PC-9 (cell line): ENCODE results near the gene PROM1. TPM values are rescaled to one million over a fixed set of nuclear protein-coding genes. Genes with fewer than 3 reads are reported as not detected.

Experiments
- BruUV-seq: library from RNA; stranded (reverse); fragments of 400-500 nt; replicated peaks from 2 replicates; lab custom pipeline; 2021; lab: Mats Ljungman, UMichigan
- CTCF ChIA-PET: fragments of 300-600 bp; sonication (Branson Sonifier 250); formaldehyde crosslinking; loops from one replicate; lab custom pipeline; 2022; ENCODE audit warnings: antibody characterized with exemption; lab: Charles Lee
- POLR2A ChIA-PET: fragments of 300-600 bp; sonication (Branson Sonifier 250); formaldehyde crosslinking; loops from one replicate; lab custom pipeline; 2022; ENCODE audit warnings: antibody characterized with exemption; ENCODE audit not compliant: unreplicated experiment; lab: Charles Lee
- DNase-seq, 2 experiments: peaks; one replicate each; pipeline versions ENCODE4 v3.0.0 to v3.0.0-alpha.2; 2015 to 2022; ENCODE audit warnings: mixed read lengths in 1 of 2
- H2AFZ ChIP-seq: fragments of 200-600 bp; sonication (generic); 2 replicates; pipeline ENCODE4 v1.8.1; 2017; ENCODE audit warnings: antibody characterized with exemption
- H3F3A ChIP-seq: fragments of 200-600 bp; sonication (generic); 2 replicates; pipeline ENCODE4 v1.8.1; 2017; ENCODE audit warnings: antibody characterized with exemption, mild to moderate bottlenecking, low read depth; ENCODE audit not compliant: insufficient read depth
- H3K27ac ChIP-seq: fragments of 200-600 bp; sonication (generic); 2 replicates; pipeline ENCODE4 v1.6.1; 2016; ENCODE audit warnings: mixed run types
- H3K27me3 ChIP-seq: fragments of 200-600 bp; sonication (generic); 2 replicates; pipeline ENCODE4 v1.6.1; 2016; ENCODE audit warnings: low read depth, mixed run types; ENCODE audit not compliant: insufficient read depth
- H3K36me3 ChIP-seq: fragments of 200-600 bp; sonication (generic); 2 replicates; pipeline ENCODE4 v1.6.1; 2016; ENCODE audit warnings: low read depth, mixed run types
- H3K4me1 ChIP-seq: fragments of 200-600 bp; sonication (generic); replicated peaks from 2 replicates; pipeline ENCODE4 v1.6.1; 2016; ENCODE audit warnings: mixed run types; ENCODE audit not compliant: insufficient read depth
- H3K4me2 ChIP-seq: fragments of 200-600 bp; sonication (generic); 2 replicates; pipeline ENCODE4 v1.6.1; 2017; ENCODE audit warnings: mixed run types
- H3K4me3 ChIP-seq: fragments of 200-600 bp; sonication (generic); 2 replicates; pipeline ENCODE4 v1.6.1; 2016; ENCODE audit warnings: mixed run types
- H3K79me2 ChIP-seq: fragments of 200-600 bp; sonication (generic); 2 replicates; pipeline ENCODE4 v1.6.1; 2017; ENCODE audit warnings: low read depth, mixed run types
- H3K9me2 ChIP-seq: fragments of 200-600 bp; sonication (generic); 2 replicates; pipeline ENCODE4 v1.8.1; 2017; ENCODE audit warnings: mild to moderate bottlenecking; ENCODE audit not compliant: insufficient read depth
- H3K9me3 ChIP-seq: fragments of 200-600 bp; sonication (generic); 2 replicates; pipeline ENCODE4 v1.8.1; 2016; ENCODE audit warnings: low read depth; ENCODE audit not compliant: insufficient read depth
- H4K20me1 ChIP-seq: fragments of 200-600 bp; sonication (generic); 2 replicates; pipeline ENCODE4 v1.8.1; 2017; ENCODE audit not compliant: insufficient read depth
- EZH2 ChIP-seq: fragments of 200-600 bp; sonication (generic); IDR thresholded peaks from 2 replicates; pipeline ENCODE4 v1.8.0; 2017; ENCODE audit warnings: antibody characterized with exemption, low read depth
- intact Hi-C: fragments of 100-400 bp; cut with micrococcal nuclease; formaldehyde crosslinking; loops from one replicate; pipeline ENCODE4 v1.10.0; 2022; ENCODE audit not compliant: unreplicated experiment
- total RNA-seq: library from RNA; stranded (reverse); gene quantifications from 2 replicates; pipeline ENCODE4 v1.2.3, GENCODE V29; 2021
- TF ChIP-seq, protein P1 (sequence below): fragments of 200-600 bp; sonication (generic); conservative IDR thresholded peaks from 2 replicates; pipeline ENCODE4 v1.6.1; 2017; ENCODE audit warnings: mixed run types, antibody characterized with exemption, mild to moderate bottlenecking, moderate library complexity

PROM1 gene
- total RNA-seq, 1 experiment from 2014 or later: not detected

DNA sequence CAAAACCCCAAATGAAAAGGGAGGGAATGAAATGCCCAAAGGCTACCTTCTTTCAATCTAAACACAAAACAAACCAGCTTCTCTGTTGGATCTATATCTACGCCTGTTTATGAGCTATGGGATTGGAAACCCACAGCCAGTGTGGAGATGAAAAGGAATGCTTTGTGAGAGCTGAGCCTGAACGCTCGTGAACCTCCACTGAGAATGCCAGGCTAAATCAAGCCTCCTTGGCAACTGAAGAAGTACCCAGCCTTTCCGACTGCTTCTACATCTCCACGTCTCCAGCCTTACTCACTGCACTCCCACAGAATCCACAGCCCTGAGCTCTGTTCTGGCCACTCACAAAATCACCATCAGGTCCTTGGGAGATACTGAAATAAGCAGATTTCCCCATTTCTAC is 31.8 kb downstream of the PROM1 start:
- CTCF ChIA-PET: no interaction called here
- POLR2A ChIA-PET: no interaction called here
- BruUV-seq: no TSS peak
- TF ChIP-seq, protein P1, sequence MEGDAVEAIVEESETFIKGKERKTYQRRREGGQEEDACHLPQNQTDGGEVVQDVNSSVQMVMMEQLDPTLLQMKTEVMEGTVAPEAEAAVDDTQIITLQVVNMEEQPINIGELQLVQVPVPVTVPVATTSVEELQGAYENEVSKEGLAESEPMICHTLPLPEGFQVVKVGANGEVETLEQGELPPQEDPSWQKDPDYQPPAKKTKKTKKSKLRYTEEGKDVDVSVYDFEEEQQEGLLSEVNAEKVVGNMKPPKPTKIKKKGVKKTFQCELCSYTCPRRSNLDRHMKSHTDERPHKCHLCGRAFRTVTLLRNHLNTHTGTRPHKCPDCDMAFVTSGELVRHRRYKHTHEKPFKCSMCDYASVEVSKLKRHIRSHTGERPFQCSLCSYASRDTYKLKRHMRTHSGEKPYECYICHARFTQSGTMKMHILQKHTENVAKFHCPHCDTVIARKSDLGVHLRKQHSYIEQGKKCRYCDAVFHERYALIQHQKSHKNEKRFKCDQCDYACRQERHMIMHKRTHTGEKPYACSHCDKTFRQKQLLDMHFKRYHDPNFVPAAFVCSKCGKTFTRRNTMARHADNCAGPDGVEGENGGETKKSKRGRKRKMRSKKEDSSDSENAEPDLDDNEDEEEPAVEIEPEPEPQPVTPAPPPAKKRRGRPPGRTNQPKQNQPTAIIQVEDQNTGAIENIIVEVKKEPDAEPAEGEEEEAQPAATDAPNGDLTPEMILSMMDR: no peak
- TF ChIP-seq EZH2: no peak
- no peaks in the 10 kb centered on the region for H4K20me1 ChIP-seq
- H3K4me2 ChIP-seq: no peak overlapping the region
- H3K36me3 ChIP-seq: no peaks in the 10 kb centered on the region
- no peaks in the 10 kb centered on the region for H3K4me1 ChIP-seq
- H3K27me3 ChIP-seq: 0 out of 2 replicates have a peak, but pooled peaks cover 3% of the 10 kb centered on the region
- no peaks in the 10 kb centered on the region for H3K79me2 ChIP-seq
- H3F3A ChIP-seq: no peaks in the 10 kb centered on the region
- H3K4me3 ChIP-seq: no peak overlapping the region
- intact Hi-C loops: no loop called here
- no peak for DNase-seq
- H3K27ac ChIP-seq: no peak overlapping the region
- no peak overlapping the region for H2AFZ ChIP-seq
- H3K9me2 ChIP-seq: no peaks in the 10 kb centered on the region
- no peaks in the 10 kb centered on the region for H3K9me3 ChIP-seq

GRCh38 chr4:16051132-16051531 is 32.7 kb downstream of the PROM1 start:
- H3K79me2 ChIP-seq: no peaks in the 10 kb centered on the region
- no peaks in the 10 kb centered on the region for H3F3A ChIP-seq
- no TSS peak for BruUV-seq
- H3K36me3 ChIP-seq: no peaks in the 10 kb centered on the region
- ChIA-PET POLR2A (no interaction called here), CTCF (no interaction called here)
- no peak for DNase-seq
- TF ChIP-seq EZH2: no peak
- TF ChIP-seq, protein P1: no peak
- no peaks in the 10 kb centered on the region for H3K9me3 ChIP-seq
- H3K27ac ChIP-seq: no peak overlapping the region
- no peak overlapping the region for H2AFZ ChIP-seq
- H3K9me2 ChIP-seq: no peaks in the 10 kb centered on the region
- H3K27me3 ChIP-seq: 0 out of 2 replicates have a peak, but pooled peaks cover 3% of the 10 kb centered on the region
- H4K20me1 ChIP-seq: no peaks in the 10 kb centered on the region
- no peaks in the 10 kb centered on the region for H3K4me1 ChIP-seq
- H3K4me3 ChIP-seq: no peak overlapping the region
- intact Hi-C loops: no loop called here
- H3K4me2 ChIP-seq: no peak overlapping the region

GRCh38 chr4:16050669-16051068 is 33.2 kb downstream of the PROM1 start:
- TF ChIP-seq EZH2: no peak
- TF ChIP-seq, protein P1: no peak
- BruUV-seq: no TSS peak
- Histone ChIP-seq H3K36me3 (no peaks in the 10 kb centered on the region), H2AFZ (no peak overlapping the region), H3K9me2 (no peaks in the 10 kb centered on the region), H3K9me3 (no peaks in the 10 kb centered on the region), H4K20me1 (no peaks in the 10 kb centered on the region), H3K79me2 (no peaks in the 10 kb centered on the region), H3K4me1 (no peaks in the 10 kb centered on the region), H3F3A (no peaks in the 10 kb centered on the region), H3K4me2 (no peak overlapping the region), H3K27me3 (0 out of 2 replicates have a peak, but pooled peaks cover 3% of the 10 kb centered on the region), H3K4me3 (no peak overlapping the region), H3K27ac (no peak overlapping the region)
- no peak for DNase-seq
- intact Hi-C loops: no loop called here
- CTCF ChIA-PET: no interaction called here
- POLR2A ChIA-PET: no interaction called here
